Gastrocnemius medialis (tissue), 4 donors: ENCODE data around the gene RAB3C. TPM values are rescaled to one million over a fixed set of nuclear protein-coding genes. Genes with fewer than 3 reads are reported as not detected.
"Not testable (repeated sequence)": the region's sequence is repeated elsewhere in the genome, so short reads cannot be mapped to it uniquely, and the experiment has no call there.

ENCODE experiments used
- ATAC-seq, 2 donors: fragments of 150-250 bp; one replicate each; pipeline ENCODE4 v1.9.1; 2016
- DNase-seq, 2 donors: peaks; one replicate each; pipeline ENCODE4 v3.0.0-alpha.2; 2019
- H3K27ac ChIP-seq, 4 donors: fragments of 200-600 bp; sonication (generic); 1 replicate in 1 of 4; 2 replicates in 3 of 4; pipeline ENCODE4 v1.5.1; 2016 to 2018; ENCODE audit warnings: mild to moderate bottlenecking in 2 of 4, moderate library complexity in 1 of 4
- H3K27me3 ChIP-seq, 3 donors: fragments of 200-600 bp; sonication (generic) in 2 of 3; 1 replicate in 1 of 3; 2 replicates in 2 of 3; pipeline versions ENCODE4 v1.5.1 to v1.6.0; 2016 to 2019; ENCODE audit warnings: mild to moderate bottlenecking in 1 of 3, moderate library complexity in 1 of 3
- H3K36me3 ChIP-seq, 2 donors: fragments of 200-600 bp; sonication (generic) in 1 of 2; one replicate each; pipeline ENCODE4 v1.5.1; 2017 to 2018
- H3K4me1 ChIP-seq, 2 donors: fragments of 200-600 bp; sonication (generic) in 1 of 2; one replicate each; pipeline ENCODE4 v1.5.1; 2016 to 2017; ENCODE audit warnings: mild to moderate bottlenecking in 2 of 2
- H3K4me3 ChIP-seq, 4 donors: fragments of 200-600 bp; sonication (generic) in 3 of 4; 1 replicate in 1 of 4; 2 replicates in 3 of 4; pipeline ENCODE4 v1.5.1; 2016 to 2019; ENCODE audit warnings: mild to moderate bottlenecking in 2 of 4
- H3K9me3 ChIP-seq, 3 donors: fragments of 200-600 bp; sonication (generic) in 2 of 3; 1 replicate in 1 of 3; 2 replicates in 2 of 3; pipeline ENCODE4 v1.5.1; 2016 to 2019
- CTCF ChIP-seq, 5 experiments: fragments of 450-650 bp in 3 of 5; fragments of 200-600 bp in 2 of 5; sonication (generic) in 2 of 5; IDR thresholded peaks in 4 of 5; conservative IDR thresholded peaks in 1 of 5; 1 replicate in 4 of 5; 2 replicates in 1 of 5; pipeline ENCODE4 v1.5.1; 2016 to 2019; ENCODE audit warnings: antibody characterized with exemption in 5 of 5, mild to moderate bottlenecking in 3 of 5, moderate library complexity in 3 of 5
- POLR2A ChIP-seq, 2 donors: fragments of 450-650 bp; IDR thresholded peaks; one replicate each; pipeline ENCODE4 v1.6.1; 2017; ENCODE audit warnings: antibody characterized with exemption in 2 of 2, mild to moderate bottlenecking in 2 of 2, moderate library complexity in 2 of 2
- in situ Hi-C, 4 donors: fragments of 200-750 bp; cut with MboI; loops; one replicate each; pipeline versions ENCODE4 v1.15.0 to v1.8.0; 2017; ENCODE audit warnings: low sequenced_read_pairs in 4 of 4
- intact Hi-C: fragments of 100-400 bp; cut with DNase I; formaldehyde crosslinking; loops from one replicate; pipeline ENCODE4 v1.15.1; 2023; ENCODE audit warnings: low total_unique reads
- total RNA-seq, 4 donors: library from RNA; depleted of rRNA; stranded (reverse); fragments of >200 nt; gene quantifications; one replicate each; pipeline versions ENCODE4 v1.1.0 to v1.2.3, GENCODE V29; 2016

The RAB3C gene
- total RNA-seq, 4 donors from 2014 or later = 0.02 to 0.73 (median 0.07) TPM

- in situ Hi-C loops (no loop called here), intact Hi-C loops (no loop called here)
- Histone ChIP-seq H3K4me1 (no peaks in the 10 kb centered on the region), H3K4me3 (no peak overlapping the region), H3K9me3 (no peaks in the 10 kb centered on the region), H3K27me3 (no peaks in the 10 kb centered on the region), H3K27ac (no peak overlapping the region), H3K36me3 (no peaks in the 10 kb centered on the region)
- no peak for TF ChIP-seq CTCF (IDR thresholded peaks at IDR 0.05 in 4 of 5, conservative IDR thresholded peaks at IDR 0.05 in 1 of 5)
- no peak for TF ChIP-seq POLR2A (IDR thresholded peaks at IDR 0.05)
- ATAC-seq (no peak), DNase-seq (no peak)
These were observed 13.1 kb downstream of the RAB3C start for GRCh38 chr5:58595952-58596351.

- intact Hi-C loops (no loop called here), in situ Hi-C loops (no loop called here)
- Histone ChIP-seq H3K36me3 (no peaks in the 10 kb centered on the region), H3K9me3 (no peaks in the 10 kb centered on the region), H3K27ac (no peak overlapping the region), H3K4me3 (no peak overlapping the region), H3K27me3 (no peaks in the 10 kb centered on the region), H3K4me1 (no peaks in the 10 kb centered on the region)
- no peak for ATAC-seq
- TF ChIP-seq CTCF (IDR thresholded peaks at IDR 0.05 in 4 of 5, conservative IDR thresholded peaks at IDR 0.05 in 1 of 5) (no peak), POLR2A (IDR thresholded peaks at IDR 0.05) (no peak)
- DNase-seq = no peak
These were observed 15.6 kb downstream of the RAB3C start for GRCh38 chr5:58598440-58598839.

GRCh38 chr5:58599217-58599616 lies 16.3 kb downstream of the RAB3C start:
- H3K9me3 ChIP-seq = no peaks in the 10 kb centered on the region
- in situ Hi-C loops = no loop called here
- no peaks in the 10 kb centered on the region for H3K27me3 ChIP-seq
- H3K27ac ChIP-seq = no peak overlapping the region
- TF ChIP-seq CTCF (IDR thresholded peaks at IDR 0.05 in 4 of 5, conservative IDR thresholded peaks at IDR 0.05 in 1 of 5) = no peak
- no peak for TF ChIP-seq POLR2A (IDR thresholded peaks at IDR 0.05)
- H3K4me3 ChIP-seq = no peak overlapping the region
- H3K36me3 ChIP-seq = no peaks in the 10 kb centered on the region
- ATAC-seq = no peak
- no peak for DNase-seq
- intact Hi-C loops = no loop called here
- H3K4me1 ChIP-seq = no peaks in the 10 kb centered on the region

GRCh38 chr5:58600613-58601012 lies 17.7 kb downstream of the RAB3C start:
- DNase-seq, intact Hi-C loops, in situ Hi-C loops, H3K36me3 ChIP-seq, H3K9me3 ChIP-seq, H3K27ac ChIP-seq, H3K4me3 ChIP-seq, ATAC-seq, H3K4me1 ChIP-seq, H3K27me3 ChIP-seq: not testable (repeated sequence)

GRCh38 chr5:58602889-58603288 lies 20.0 kb downstream of the RAB3C start:
- ATAC-seq, H3K9me3 ChIP-seq: not testable (repeated sequence)

GRCh38 chr5:58606064-58606463 lies 23.2 kb downstream of the RAB3C start:
- no peak for DNase-seq
- no peak for ATAC-seq
- H3K27ac ChIP-seq = no peak overlapping the region
- no peaks in the 10 kb centered on the region for H3K27me3 ChIP-seq
- in situ Hi-C loops = no loop called here
- intact Hi-C loops = no loop called here
- TF ChIP-seq CTCF (IDR thresholded peaks at IDR 0.05 in 4 of 5, conservative IDR thresholded peaks at IDR 0.05 in 1 of 5) = no peak
- no peak for TF ChIP-seq POLR2A (IDR thresholded peaks at IDR 0.05)
- H3K4me1 ChIP-seq = no peaks in the 10 kb centered on the region
- no peaks in the 10 kb centered on the region for H3K36me3 ChIP-seq
- H3K9me3 ChIP-seq = no peaks in the 10 kb centered on the region
- H3K4me3 ChIP-seq = no peak overlapping the region

More at GRCh38 chr5:58602889-58603288, 20.0 kb downstream of the RAB3C start:
- H3K27me3 ChIP-seq, in situ Hi-C loops, H3K4me1 ChIP-seq, H3K4me3 ChIP-seq, intact Hi-C loops, DNase-seq, H3K27ac ChIP-seq, H3K36me3 ChIP-seq: not testable (repeated sequence)
